Endodermal cell (in vitro differentiated cells): ENCODE measurements around the gene ADAM22. TPM values are rescaled to one million over a fixed set of nuclear protein-coding genes. Genes with fewer than 3 reads are reported as not detected.
A peak's percentile ranks its signal among the peaks of the same experiment; 100 is the strongest.

Experiments used
- DNase-seq: peaks from one replicate; pipeline ENCODE4 v3.0.0-alpha.2; 2017
- H3K27ac ChIP-seq: 2 replicates; pipeline ENCODE4 v1.5.1; 2013; ENCODE audit warnings: mild to moderate bottlenecking, low read depth, low read length, moderate library complexity
- H3K27me3 ChIP-seq: 2 replicates; pipeline ENCODE4 v1.6.1; 2013; ENCODE audit warnings: mild to moderate bottlenecking, low read length, moderate library complexity; ENCODE audit not compliant: insufficient read depth, control insufficient read depth, poor library complexity, severe bottlenecking
- H3K36me3 ChIP-seq: 2 replicates; pipeline ENCODE4 v1.7.0; 2013; ENCODE audit warnings: mild to moderate bottlenecking, low read length, moderate library complexity; ENCODE audit not compliant: control insufficient read depth, insufficient read depth
- H3K4me1 ChIP-seq: one replicate; pipeline ENCODE4 v1.7.0; 2013; ENCODE audit warnings: low read length; ENCODE audit not compliant: control insufficient read depth, insufficient read depth
- H3K4me3 ChIP-seq: 2 replicates; pipeline ENCODE4 v1.5.1; 2013; ENCODE audit warnings: mild to moderate bottlenecking, low read length, moderate library complexity
- H3K9ac ChIP-seq: 2 replicates; pipeline ENCODE4 v1.6.1; 2013; ENCODE audit warnings: mild to moderate bottlenecking, low read length, moderate library complexity; ENCODE audit not compliant: poor library complexity, severe bottlenecking; ENCODE audit errors: extremely low read depth
- H3K9me3 ChIP-seq: 2 replicates; pipeline ENCODE4 v1.6.1; 2013; ENCODE audit warnings: mild to moderate bottlenecking, low read length, moderate library complexity; ENCODE audit not compliant: control insufficient read depth
- H3K27ac Mint-ChIP-seq: 2 replicates; pipeline ENCODE4 v1.8.0; 2020; ENCODE audit warnings: mixed read lengths
- H3K27me3 Mint-ChIP-seq: 2 replicates; pipeline ENCODE4 v1.8.0; 2021; ENCODE audit warnings: mild to moderate bottlenecking, mixed read lengths; ENCODE audit not compliant: insufficient read depth
- H3K36me3 Mint-ChIP-seq: 2 replicates; pipeline ENCODE4 v1.8.0; 2020; ENCODE audit warnings: low read depth, mixed read lengths
- H3K4me1 Mint-ChIP-seq: 2 replicates; pipeline ENCODE4 v1.8.0; 2020; ENCODE audit warnings: mixed read lengths
- H3K4me3 Mint-ChIP-seq: 2 replicates; pipeline ENCODE4 v1.8.0; 2020; ENCODE audit warnings: mild to moderate bottlenecking, moderate library complexity, mixed read lengths
- H3K9me3 Mint-ChIP-seq: 2 replicates; pipeline ENCODE4 v1.8.0; 2020; ENCODE audit warnings: mild to moderate bottlenecking, mixed read lengths
- CTCF ChIP-seq: fragments of 200-600 bp; sonication (generic); conservative IDR thresholded peaks from 2 replicates; pipeline ENCODE4 v1.5.0; 2021; ENCODE audit warnings: antibody characterized with exemption, mild to moderate bottlenecking
- WGBS, 2 experiments: methylation state at CpG; one replicate each; pipeline versions ENCODE4 v1.1.5 to v1.1.7; 2013; ENCODE audit warnings: missing lambda C conversion rate in 2 of 2, mixed read lengths in 1 of 2; ENCODE audit not compliant: insufficient coverage in 1 of 2, insufficient read length in 1 of 2; 5-methylcytosine and 5-hydroxymethylcytosine counted together
- total RNA-seq, 2 donors: library from RNA; stranded (reverse); fragmentation: NEBNext Ultra II Directional in 1 of 2; extraction: Animal tissue kit (Norgen Biotek cat#: 25700) in 1 of 2; gene quantifications; 2 replicates in 1 of 2; 3 replicates in 1 of 2; pipeline ENCODE4 v1.2.1, GENCODE V29; 2021

Gene ADAM22
- total RNA-seq, 2 donors from 2014 or later, result 10.9 to 11.5 TPM

GRCh38 chr7:88219781-88220747 is 286.0 kb downstream of the ADAM22 start, which contains the start of gene SRI:
TSS of gene SRI (minus strand) at chr7:88220038. CDS start at chr7:88220026, 12 bp downstream.
- Mint-ChIP-seq H3K27me3 (peaks cover 1% of the 10 kb centered on the region), H3K4me3 (peak within 1 kb of the TSS; percentile 79), H3K27ac (peak within 1 kb of the TSS; percentile 99), H3K9me3 (no peaks in the 10 kb centered on the region), H3K4me1 (peaks cover 20% of the 10 kb centered on the region), H3K36me3 (peaks cover 14% of the 10 kb centered on the region)
- DNase-seq, result peak; percentile 94
- H3K36me3 ChIP-seq, result peaks cover 23% of the 10 kb centered on the region
- peak within 1 kb of the TSS; percentile 91 for H3K4me3 ChIP-seq
- peak within 1 kb of the TSS; percentile 99 for H3K27ac ChIP-seq
- peak within 1 kb of the TSS; percentile 97 for H3K9ac ChIP-seq
- TF ChIP-seq CTCF, result peak; percentile 99
- H3K27me3 ChIP-seq, result no peaks in the 10 kb centered on the region
- no peaks in the 10 kb centered on the region for H3K4me1 ChIP-seq
- no peaks in the 10 kb centered on the region for H3K9me3 ChIP-seq
- 4 to 13% methylated on average over 17 to 75 of the region's 75 CpGs for WGBS, 2 experiments

- Histone ChIP-seq H3K27ac (no peak overlapping the region), H3K4me1 (no peaks in the 10 kb centered on the region), H3K9ac (no peak overlapping the region), H3K36me3 (no peaks in the 10 kb centered on the region), H3K27me3 (no peaks in the 10 kb centered on the region), H3K9me3 (no peaks in the 10 kb centered on the region), H3K4me3 (no peak overlapping the region)
- TF ChIP-seq CTCF, result no peak
- Mint-ChIP-seq H3K4me3 (no peak overlapping the region), H3K4me1 (peaks cover 10% of the 10 kb centered on the region), H3K27ac (no peak overlapping the region), H3K36me3 (no peaks in the 10 kb centered on the region), H3K9me3 (no peaks in the 10 kb centered on the region), H3K27me3 (peaks cover 1% of the 10 kb centered on the region)
- no peak for DNase-seq
- no CpG with 5 or more reads among the region's 2 CpGs for WGBS, 2 experiments
These were observed 289.2 kb downstream of the ADAM22 start for GRCh38 chr7:88223265-88223664.

GRCh38 chr7:88224601-88225275 is 290.7 kb downstream of the ADAM22 start:
- no peak for TF ChIP-seq CTCF
- Histone ChIP-seq H3K27ac (no peak overlapping the region), H3K27me3 (no peaks in the 10 kb centered on the region), H3K36me3 (no peaks in the 10 kb centered on the region), H3K9ac (no peak overlapping the region), H3K4me3 (no peak overlapping the region), H3K9me3 (no peaks in the 10 kb centered on the region), H3K4me1 (no peaks in the 10 kb centered on the region)
- Mint-ChIP-seq H3K36me3 (no peaks in the 10 kb centered on the region), H3K27me3 (peaks cover 1% of the 10 kb centered on the region), H3K27ac (no peak overlapping the region), H3K9me3 (no peaks in the 10 kb centered on the region), H3K4me1 (no peaks in the 10 kb centered on the region), H3K4me3 (no peak overlapping the region)
- DNase-seq, result no peak
- WGBS, 2 experiments, result 81% methylated on average over 2 of the region's 2 CpGs; no CpG with 5 or more reads in 1 of the 2 experiments
